HG02571 (cell line): ENCODE data around the gene ITPKC.
"Not testable (repeated sequence)": the region's sequence is repeated elsewhere in the genome, so short reads cannot be mapped to it uniquely, and the experiment has no call there.

Source experiments
- ATAC-seq: cut with Tn5 transposase; IDR thresholded peaks from one replicate; pipeline ENCODE4 v1.9.1; 2021; ENCODE audit warnings: mild to moderate bottlenecking, moderate library complexity; ENCODE audit not compliant: unreplicated experiment

The ITPKC gene

DNA sequence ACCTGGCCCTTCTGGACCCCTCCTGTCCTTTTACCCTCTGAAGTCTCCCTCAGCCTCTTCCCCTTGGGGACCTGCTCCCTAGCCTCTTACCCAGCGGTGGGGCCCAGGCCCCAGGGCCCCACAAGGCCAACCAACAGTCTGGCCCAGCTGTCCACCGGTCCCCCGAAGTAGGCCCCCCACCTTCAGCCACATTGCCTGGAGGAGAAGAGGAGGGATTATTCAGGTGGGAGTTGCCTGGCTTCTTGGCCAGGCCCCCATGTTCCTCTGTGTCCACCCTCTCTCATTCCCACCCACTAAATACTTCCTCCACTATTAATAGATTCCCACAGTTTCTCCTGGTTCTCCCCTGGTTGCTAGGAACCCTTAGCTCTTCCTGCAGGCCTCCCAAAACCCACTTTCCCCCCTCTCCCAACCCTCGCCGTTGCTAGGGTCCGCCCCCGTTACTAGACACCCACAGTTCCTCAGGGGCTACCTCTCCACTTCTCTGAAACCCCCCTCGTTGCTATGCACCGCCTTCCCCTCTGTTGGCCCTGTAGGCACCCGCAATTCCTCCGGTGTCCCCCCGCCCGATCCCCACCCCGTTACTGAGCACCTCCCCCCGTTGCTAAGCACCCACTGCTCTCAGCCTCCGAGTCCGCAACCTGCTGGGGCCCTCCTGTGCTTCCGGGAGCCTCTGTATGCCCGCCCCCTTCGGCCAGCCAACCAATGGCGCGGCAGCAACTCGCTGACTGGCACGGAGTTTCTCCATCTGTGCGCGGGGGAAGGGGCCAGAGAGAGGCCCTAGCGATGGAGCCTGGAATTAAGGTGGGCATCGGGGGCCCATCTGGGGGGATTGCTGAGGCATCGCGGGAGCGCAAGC lies 2.2 kb upstream of the ITPKC start:
- peak; percentile 54 for ATAC-seq

DNA sequence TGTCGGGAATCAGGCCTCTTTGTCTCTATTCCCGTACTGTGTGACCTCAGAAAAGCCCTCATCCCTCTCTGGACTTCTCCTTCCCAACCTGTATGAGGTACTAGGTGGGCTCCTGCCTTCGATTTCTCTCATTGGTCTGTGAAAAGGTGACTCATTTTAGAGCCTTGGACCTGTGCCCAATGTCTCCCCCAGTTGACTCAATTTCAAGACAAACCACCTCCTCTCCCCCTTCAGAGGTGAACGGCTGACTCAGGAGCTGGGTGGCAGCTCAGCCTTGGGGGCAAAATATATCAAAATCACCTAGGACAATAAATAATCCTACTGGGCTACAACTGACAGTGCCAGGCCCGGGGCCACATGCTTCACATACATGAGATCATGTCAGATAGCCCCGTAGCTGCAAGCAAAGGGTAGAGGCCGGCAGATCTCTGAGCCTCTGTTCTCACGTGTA lies 856 bp upstream of the ITPKC start:
- no peak for ATAC-seq

DNA sequence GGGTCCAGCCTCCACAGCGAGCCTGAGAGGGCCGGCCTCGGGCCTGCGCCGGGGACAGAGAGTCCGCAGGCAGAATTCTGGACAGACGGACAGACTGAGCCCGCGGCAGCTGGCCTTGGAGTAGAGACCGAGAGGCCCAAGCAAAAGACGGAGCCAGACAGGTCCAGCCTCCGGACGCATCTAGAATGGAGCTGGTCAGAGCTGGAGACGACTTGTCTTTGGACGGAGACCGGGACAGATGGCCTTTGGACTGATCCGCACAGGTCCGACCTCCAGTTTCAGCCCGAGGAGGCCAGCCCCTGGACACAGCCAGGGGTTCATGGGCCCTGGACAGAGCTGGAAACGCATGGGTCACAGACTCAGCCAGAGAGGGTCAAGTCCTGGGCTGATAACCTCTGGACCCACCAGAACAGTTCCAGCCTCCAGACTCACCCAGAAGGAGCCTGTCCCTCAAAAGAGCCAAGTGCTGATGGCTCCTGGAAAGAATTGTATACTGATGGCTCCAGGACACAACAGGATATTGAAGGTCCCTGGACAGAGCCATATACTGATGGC lies 490 bp downstream of the ITPKC start:
- no peak for ATAC-seq

DNA sequence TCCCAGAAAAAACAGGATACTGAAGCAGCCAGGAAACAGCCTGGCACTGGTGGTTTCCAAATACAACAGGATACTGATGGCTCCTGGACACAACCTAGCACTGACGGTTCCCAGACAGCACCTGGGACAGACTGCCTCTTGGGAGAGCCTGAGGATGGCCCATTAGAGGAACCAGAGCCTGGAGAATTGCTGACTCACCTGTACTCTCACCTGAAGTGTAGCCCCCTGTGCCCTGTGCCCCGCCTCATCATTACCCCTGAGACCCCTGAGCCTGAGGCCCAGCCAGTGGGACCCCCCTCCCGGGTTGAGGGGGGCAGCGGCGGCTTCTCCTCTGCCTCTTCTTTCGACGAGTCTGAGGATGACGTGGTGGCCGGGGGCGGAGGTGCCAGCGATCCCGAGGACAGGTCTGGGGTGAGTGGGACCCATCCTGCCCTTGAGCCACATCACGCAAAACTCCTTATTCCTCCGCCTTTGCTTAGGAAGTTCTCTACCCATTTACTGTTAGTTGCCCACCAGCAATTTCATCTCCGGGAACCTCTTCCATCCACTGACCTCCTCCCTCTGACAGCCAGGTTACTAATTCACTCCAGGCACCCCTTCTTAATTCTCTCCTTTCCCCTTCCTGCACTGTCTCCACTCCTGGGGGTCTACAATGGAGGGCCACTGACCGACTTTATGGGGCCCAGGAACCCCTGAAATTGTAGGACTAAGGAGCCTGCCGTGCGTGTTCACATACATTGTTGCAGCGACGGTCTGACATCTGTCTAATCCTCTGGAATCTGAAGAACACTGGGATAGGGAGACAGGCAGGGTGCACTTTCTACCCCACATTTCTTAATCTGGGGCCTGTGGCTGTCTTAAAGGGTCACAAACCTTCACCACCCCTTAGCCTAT lies 1.2 kb downstream of the ITPKC start:
- ATAC-seq: no peak

DNA sequence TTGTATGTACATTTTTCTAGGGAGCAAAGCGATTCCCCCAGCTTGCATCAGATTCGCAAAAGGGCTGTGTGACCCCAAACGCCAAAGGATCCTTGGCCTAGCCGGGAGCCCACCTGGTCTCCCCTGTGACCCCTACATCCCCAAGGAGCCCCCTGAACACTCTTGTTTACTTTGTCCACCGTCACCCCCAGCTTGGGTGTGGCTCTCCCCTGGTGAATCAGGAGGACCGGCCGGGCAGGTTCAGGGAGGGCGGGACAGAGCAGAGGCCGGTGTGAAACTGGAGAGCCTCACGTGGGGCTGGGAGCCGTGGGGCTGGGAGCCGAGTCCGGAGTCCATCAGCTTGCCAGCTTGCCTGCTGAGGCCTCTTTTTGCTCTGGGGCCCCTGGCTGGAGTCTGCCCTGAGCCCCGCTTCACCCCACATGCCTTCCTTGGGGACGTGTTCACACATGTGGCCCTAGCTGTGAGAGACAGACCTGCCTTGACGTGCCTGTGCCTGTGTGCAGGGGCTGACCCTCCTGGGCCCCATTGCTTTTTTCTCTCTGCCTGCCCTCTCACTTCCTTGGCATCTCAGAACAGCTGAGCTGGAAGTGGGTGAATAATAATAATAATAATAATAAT lies 2.0 kb downstream of the ITPKC start:
- ATAC-seq: no peak

DNA sequence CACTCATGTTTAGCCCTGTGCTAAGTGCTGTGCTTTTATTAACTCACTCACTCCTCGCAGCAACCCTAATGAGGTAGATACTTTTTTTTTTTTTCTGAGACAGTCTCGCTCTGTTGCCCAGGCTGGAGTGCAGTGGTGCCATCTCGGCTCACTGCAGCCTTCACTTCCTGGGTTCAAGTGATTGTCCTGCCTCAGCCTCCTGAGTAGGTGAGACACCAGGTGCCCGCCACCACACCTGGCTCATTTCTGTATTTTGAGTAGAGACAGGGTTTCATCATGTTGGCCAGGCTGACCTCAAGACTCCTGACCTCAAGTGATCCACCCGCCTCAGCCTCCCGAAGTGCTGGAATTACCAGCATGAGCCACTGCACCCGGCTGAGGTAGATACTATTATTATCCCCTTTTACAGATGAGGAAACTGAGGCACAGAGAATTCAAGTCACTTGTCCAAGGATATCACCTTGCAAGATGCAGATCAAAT lies 2.5 kb downstream of the ITPKC start:
- ATAC-seq: no peak

DNA sequence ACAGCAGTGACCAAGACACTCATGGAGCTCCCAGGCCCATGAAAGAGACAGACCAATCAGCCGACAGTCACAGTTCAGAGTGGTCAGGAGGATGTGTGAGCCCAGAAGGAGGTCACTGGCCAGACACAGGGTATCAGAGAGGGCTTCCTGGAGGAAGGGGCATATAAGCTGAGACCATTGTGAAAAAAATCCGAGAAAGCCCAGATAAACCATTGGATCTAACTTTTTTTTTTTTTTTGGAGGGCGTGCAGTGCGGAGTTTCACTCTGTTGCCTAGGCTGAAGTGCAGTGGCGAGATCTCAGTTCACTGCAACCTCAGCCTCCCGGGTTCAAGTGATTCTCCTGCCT lies 4.2 kb downstream of the ITPKC start:
- ATAC-seq: no peak

DNA sequence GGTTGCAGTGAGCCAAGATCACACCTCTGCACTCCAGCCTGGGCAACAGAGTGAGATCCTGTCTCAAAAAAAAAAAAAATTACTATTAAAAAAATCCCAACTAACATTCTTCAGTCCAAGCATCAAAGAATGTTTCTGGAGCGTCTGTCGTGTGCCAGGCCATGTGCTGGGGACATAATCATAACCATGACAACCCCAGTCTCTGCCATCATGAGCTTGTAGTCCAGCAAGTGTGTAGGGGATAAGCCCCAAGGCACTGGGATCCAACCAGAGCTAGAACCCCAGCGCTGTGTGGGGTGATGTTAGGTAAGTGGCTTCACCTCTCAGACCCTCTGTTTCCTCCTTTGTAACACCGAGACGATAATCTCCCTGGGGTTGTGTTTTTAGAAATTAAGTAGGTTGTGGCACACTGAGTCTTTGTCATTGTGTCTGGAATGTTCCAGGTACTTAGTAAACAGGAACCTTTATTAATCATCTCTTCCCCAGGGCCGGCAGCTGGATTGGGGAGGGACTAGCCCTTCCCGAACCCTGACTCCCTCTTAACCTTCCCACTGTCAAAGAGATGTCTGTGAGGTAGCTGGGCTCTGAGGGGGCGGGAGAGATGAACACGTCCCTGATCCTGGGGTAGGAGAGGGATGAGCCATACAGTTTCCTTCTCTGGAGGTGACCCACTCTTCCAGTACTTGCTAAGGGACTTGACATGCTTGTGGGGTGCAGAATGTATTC lies 5.2 kb downstream of the ITPKC start:
- no peak for ATAC-seq

DNA sequence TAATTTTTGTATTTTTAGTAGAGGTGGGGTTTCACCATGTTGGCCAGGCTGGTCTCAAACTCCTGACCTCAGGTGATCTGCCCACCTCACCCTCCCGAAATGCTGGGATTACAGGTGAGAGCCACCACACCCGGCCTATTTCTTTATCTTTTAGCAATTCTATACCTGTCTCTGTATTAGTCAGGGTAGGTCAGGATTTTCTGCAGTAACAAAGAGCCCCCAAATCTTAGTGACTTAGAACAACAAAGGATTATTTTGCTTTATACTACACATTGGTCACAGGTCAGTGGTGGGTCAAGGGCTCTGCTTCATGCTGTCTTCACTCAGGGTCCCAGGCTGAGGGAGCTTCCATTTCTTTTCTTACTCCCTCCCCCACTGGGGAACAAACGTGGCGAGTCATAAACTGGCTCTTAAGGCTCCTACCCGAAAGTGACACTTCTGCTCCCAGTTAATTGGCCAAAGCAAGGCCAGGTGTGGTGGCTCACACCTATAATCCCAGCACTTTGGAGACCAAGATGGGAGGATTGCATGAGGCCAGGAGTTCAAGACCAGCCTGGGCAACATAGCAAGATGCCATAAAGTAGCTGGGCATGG lies 6.8 kb downstream of the ITPKC start:
- no peak for ATAC-seq

DNA sequence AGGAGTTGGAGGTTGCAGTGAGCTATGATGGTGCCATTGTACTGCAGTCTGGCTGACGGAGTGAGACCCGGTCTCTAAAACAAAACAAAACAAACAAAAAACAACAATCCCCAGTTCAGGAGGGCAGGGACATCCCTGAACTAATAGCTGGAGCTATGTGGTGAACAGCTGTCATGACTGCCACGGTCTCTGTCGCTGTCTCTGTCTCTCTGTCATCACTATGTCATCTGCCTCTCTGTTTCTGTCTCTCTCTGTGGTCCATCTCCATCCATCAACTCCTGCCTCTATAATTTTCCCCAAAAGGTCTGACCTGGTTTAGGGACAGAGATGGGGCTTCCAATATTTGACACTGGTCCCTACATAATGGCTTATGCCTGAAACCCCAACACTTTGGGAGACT lies 7.4 kb downstream of the ITPKC start:
- no peak for ATAC-seq

DNA sequence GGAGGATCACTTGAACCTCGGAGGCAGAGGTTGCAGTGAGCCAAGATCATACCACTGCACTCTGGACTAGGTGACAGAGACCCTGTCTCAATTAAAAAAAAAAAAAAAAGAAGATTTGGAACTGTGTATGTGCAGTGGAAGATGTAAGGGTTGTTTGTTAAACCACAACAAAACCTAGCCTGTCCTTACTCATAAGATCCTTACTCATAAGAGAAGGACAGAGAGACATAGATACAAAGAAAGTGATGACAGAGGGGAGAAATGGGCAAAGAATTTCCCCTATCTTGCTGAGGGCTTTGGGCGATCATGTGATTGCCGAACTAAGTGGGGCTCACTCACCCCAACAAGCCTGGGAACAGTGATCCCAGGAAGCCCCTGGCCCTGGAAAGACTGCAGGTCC lies 7.9 kb downstream of the ITPKC start:
- ATAC-seq: no peak

DNA sequence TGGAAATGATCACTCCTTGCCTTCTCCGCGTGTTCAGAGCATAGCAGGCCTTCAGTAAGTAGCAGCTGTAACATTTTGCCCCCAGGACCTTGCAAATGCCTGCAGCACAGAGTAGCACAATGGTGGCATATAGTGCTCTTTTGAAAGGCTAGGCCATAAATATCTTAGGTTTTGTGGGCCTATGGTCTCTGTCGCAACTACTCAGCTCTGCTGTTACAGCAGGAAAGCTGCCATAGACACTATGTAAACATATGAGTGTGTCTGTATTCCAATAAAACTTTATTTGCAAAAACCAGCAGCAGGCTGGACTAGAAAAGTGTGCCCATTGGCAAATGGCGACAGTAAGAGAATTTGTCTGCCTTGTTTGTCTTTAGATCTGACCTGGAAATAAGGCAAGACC lies 9.4 kb downstream of the ITPKC start:
- ATAC-seq: no peak

DNA sequence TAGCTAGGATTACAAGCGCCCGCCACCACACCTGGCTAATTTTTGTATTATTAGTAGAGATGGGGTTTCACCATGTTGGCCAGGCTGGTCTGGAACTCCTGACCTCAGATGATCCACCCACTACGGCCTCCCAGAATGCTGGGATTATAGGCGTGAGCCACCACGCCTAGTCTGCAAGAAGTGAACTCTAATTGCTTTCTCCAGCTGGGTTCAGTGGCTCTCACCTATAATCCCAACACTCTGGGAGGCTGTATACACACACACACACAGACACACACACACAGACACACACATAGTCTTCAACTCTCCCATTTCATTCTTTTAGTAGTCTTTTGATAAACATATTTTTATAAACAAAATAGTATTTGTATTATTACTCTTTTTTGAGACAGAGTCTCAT lies 13.2 kb downstream of the ITPKC start:
- ATAC-seq: not testable (repeated sequence)

DNA sequence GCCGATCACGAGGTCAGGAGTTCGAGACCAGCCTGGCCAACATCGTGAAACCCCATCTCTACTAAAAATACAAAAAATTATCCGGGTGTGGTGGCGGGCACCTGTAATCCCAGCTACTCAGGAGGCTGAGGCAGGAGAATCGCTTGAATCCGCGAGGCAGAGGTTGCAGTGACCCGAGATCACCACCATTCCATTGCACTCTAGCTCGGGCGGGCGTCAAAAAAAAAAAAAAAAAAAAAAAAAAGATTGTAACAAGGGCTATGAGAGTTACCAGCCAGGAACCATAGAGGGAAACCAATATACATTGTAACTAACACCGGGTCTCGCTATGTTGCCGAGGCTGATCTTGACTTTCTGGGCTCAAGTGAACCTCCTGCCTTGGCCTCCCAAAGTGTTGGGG lies 15.4 kb downstream of the ITPKC start:
- ATAC-seq: not testable (repeated sequence)

DNA sequence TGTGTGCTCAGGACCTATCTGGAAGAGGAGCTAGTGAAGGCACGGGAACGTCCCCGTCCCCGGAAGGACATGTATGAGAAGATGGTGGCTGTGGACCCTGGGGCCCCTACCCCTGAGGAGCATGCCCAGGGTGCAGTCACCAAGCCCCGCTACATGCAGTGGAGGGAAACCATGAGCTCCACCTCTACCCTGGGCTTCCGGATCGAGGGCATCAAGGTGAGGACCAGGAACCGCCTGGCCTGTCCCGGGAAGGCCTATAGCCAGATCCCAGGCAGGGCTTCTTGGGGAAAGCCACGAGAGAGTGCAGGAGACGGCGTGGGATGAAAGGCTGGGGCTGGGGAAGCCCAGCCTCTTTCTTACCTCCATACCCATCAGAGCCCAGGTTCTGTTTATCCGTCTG lies 16.2 kb downstream of the ITPKC start:
- ATAC-seq: no peak

DNA sequence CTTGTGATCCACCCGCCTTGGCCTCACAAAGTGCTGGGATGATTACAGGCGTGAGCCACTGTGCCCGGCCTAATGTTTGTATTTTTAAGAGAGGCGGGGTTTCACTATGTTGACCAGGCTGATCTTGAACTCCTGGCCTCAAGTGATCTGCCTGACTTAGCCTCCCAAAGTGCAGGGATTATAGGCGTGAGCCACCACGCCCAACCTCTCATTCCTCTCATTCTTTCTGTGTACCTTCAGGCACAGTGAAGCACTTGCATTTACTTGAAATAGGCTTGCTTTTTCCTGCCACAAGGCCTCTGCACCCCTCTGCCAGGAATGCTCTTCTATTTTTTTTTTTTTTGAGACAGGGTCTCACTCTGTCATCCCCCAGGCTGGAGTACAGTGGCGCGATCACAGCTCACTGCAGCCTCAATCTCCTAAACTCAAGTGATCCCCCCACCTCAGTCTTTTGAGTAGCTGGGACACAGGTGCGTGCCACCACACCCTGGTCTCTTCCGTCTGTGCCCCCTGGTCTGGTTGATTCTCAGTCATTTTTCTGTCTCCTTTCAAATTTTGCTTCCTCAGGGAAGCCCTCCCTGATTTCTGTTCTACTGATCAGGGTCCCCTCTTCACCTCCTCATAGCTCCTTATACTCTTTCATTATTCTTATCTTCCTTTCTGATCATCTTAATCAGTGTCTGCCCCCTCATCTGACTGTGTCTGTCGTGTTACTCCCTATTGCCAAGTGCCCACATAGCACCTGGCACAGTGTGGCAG lies 18.3 kb downstream of the ITPKC start:
- ATAC-seq: no peak

DNA sequence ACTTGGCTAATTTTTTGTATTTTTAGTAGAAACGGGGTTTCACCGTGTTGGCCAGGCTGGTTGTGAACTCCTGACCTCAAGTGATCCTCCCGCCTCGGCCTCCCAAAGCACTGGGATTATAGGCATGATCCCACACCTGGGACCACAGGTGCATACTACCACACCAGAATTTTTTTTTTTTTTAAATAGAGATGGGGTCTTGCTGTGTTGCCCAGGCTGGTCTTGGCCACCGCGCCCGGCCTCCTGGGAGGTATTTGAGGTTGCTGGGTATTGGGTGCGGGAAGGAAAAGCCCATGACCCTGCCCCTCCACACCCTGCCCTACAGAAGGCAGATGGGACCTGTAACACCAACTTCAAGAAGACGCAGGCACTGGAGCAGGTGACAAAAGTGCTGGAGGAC lies 19.7 kb downstream of the ITPKC start:
- no peak for ATAC-seq

DNA sequence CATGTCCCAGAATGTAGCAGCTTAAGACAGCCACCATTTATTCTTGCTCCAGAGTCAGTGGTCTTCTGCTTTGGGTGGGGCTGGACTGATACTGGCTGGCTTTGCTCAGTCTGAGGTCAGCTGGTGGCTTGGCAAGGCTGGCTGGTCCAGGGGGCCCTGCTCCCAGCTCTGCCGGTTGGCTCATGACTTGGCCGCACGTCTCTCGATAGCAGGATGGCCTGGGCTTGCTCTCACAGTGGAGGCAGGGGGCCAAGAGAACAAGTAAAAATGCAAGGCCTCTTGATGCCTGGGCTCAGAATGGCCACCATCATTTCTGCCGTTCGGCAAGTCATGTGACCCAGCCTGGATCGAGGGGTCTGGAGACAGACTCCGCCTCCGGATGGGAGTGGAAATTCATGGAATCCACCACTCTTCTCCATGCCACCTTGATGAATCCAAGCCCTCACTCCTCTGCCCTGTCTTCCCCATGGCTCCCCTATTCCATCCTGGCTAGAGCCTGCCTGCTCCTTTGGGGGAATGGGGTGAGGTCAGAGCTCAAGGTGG lies 20.3 kb downstream of the ITPKC start:
- ATAC-seq: no peak
